GM19043 (cell line): Measurements from ENCODE around the gene SERPINB12.
A peak's percentile ranks its signal among the peaks of the same experiment; 100 is the strongest.

Source experiments
- ATAC-seq: cut with Tn5 transposase; IDR thresholded peaks from one replicate; pipeline ENCODE4 v1.9.1; 2021; ENCODE audit warnings: low read depth; ENCODE audit not compliant: unreplicated experiment

The SERPINB12 gene

GRCh38 chr18:63550068-63550467, 7.9 kb downstream of the SERPINB12 start:
- ATAC-seq: no peak

- ATAC-seq: no peak
Measured at GRCh38 chr18:63551769-63552168, 9.6 kb downstream of the SERPINB12 start.

- no peak for ATAC-seq
Measured at GRCh38 chr18:63552581-63552980, 10.4 kb downstream of the SERPINB12 start.

- ATAC-seq: no peak
Measured at GRCh38 chr18:63553081-63553480, 10.9 kb downstream of the SERPINB12 start.

- no peak for ATAC-seq
Measured at GRCh38 chr18:63559567-63560491, 17.7 kb downstream of the SERPINB12 start.

- peak; percentile 80 for ATAC-seq
Measured at GRCh38 chr18:63562284-63562683, 20.1 kb downstream of the SERPINB12 start.

GRCh38 chr18:63564021-63564420, 21.9 kb downstream of the SERPINB12 start:
- ATAC-seq: no peak

- no peak for ATAC-seq
Measured at GRCh38 chr18:63564561-63564960, 22.4 kb downstream of the SERPINB12 start.

GRCh38 chr18:63567276-63567675, 25.1 kb downstream of the SERPINB12 start:
- no peak for ATAC-seq

GRCh38 chr18:63567825-63568224, 25.7 kb downstream of the SERPINB12 start:
- no peak for ATAC-seq

- ATAC-seq: no peak
Measured at GRCh38 chr18:63570721-63571120, 28.6 kb downstream of the SERPINB12 start.

GRCh38 chr18:63575681-63576080, 33.5 kb downstream of the SERPINB12 start:
- no peak for ATAC-seq

GRCh38 chr18:63578357-63578958, 36.3 kb downstream of the SERPINB12 start:
- peak; percentile 64 for ATAC-seq

GRCh38 chr18:63579616-63580015, 37.4 kb downstream of the SERPINB12 start:
- ATAC-seq: no peak

GRCh38 chr18:63585988-63586387, 43.8 kb downstream of the SERPINB12 start:
- ATAC-seq: no peak

- ATAC-seq: no peak
Measured at GRCh38 chr18:63586431-63586830, 44.3 kb downstream of the SERPINB12 start.

- ATAC-seq: no peak
Measured at GRCh38 chr18:63586966-63587365, 44.8 kb downstream of the SERPINB12 start, which contains the start of gene SERPINB13. Gene SERPINB13, plus strand, starts transcription at chr18:63587343. Its CDS starts 1,325 bp downstream, at chr18:63588668.

GRCh38 chr18:63588909-63589308, 46.7 kb downstream of the SERPINB12 start:
- ATAC-seq: no peak

GRCh38 chr18:63590373-63590772, 48.2 kb downstream of the SERPINB12 start:
- no peak for ATAC-seq

- ATAC-seq: no peak
Measured at GRCh38 chr18:63590966-63591695, 49.0 kb downstream of the SERPINB12 start.

- no peak for ATAC-seq
Measured at GRCh38 chr18:63591725-63592124, 49.6 kb downstream of the SERPINB12 start.
